NB4 (cell line): ENCODE measurements around the gene TTLL7.

Source experiments
- DNase-seq: peaks from one replicate; pipeline ENCODE4 v3.0.0; 2010; ENCODE audit warnings: low read depth
- H3K4me3 ChIP-seq: one replicate; pipeline ENCODE4 v1.5.1; 2011; ENCODE audit warnings: mild to moderate bottlenecking, low read depth, low read length, moderate library complexity
- MAX ChIP-seq: IDR thresholded peaks from 2 replicates; pipeline ENCODE4 v1.6.1; 2011; ENCODE audit warnings: low read depth, low read length
- MYC ChIP-seq: IDR thresholded peaks from 2 replicates; pipeline ENCODE4 v1.6.1; 2011; ENCODE audit warnings: low read depth, low read length
- POLR2A ChIP-seq: IDR thresholded peaks from 2 replicates; pipeline ENCODE4 v1.6.1; 2011; ENCODE audit warnings: mild to moderate bottlenecking; ENCODE audit not compliant: insufficient read length; ENCODE audit errors: extremely low read depth
- TF ChIP-seq, protein P1 (sequence below): IDR thresholded peaks from one replicate; pipeline ENCODE4 v1.5.1; 2012; ENCODE audit warnings: low read depth, low read length

TTLL7 gene

GRCh38 chr1:83832194-83832593 lies 166.7 kb downstream of the TTLL7 start:
- no peak overlapping the region for H3K4me3 ChIP-seq
- TF ChIP-seq, protein P1, sequence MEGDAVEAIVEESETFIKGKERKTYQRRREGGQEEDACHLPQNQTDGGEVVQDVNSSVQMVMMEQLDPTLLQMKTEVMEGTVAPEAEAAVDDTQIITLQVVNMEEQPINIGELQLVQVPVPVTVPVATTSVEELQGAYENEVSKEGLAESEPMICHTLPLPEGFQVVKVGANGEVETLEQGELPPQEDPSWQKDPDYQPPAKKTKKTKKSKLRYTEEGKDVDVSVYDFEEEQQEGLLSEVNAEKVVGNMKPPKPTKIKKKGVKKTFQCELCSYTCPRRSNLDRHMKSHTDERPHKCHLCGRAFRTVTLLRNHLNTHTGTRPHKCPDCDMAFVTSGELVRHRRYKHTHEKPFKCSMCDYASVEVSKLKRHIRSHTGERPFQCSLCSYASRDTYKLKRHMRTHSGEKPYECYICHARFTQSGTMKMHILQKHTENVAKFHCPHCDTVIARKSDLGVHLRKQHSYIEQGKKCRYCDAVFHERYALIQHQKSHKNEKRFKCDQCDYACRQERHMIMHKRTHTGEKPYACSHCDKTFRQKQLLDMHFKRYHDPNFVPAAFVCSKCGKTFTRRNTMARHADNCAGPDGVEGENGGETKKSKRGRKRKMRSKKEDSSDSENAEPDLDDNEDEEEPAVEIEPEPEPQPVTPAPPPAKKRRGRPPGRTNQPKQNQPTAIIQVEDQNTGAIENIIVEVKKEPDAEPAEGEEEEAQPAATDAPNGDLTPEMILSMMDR, result no peak
- TF ChIP-seq MYC (no peak), MAX (no peak), POLR2A (no peak)
- DNase-seq, result no peak

DNA sequence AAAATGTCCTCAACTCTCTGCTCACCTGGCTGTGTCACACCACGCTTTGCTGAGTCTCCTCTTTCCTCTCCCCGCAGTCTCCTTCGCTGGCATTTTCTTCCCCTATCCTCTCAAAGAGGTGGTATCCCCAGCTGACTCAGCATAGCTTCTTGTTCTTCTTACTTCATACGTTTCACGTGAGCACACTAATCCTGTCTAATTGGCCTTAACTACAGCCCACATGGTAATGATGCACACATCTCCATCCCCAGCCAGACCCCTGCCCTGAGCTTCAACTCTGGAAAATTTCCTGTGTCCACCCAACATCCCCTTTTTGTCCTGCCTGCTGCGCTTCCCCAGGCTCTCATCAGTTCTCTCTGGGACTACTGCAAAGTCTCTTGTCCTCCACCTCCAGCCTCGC lies 169.8 kb downstream of the TTLL7 start:
- TF ChIP-seq MYC, result no peak
- TF ChIP-seq, protein P1, result no peak
- TF ChIP-seq POLR2A, result no peak
- TF ChIP-seq MAX, result no peak
- DNase-seq, result no peak

GRCh38 chr1:83828456-83828855 lies 170.5 kb downstream of the TTLL7 start:
- TF ChIP-seq POLR2A (no peak), MAX (no peak), MYC (no peak)
- TF ChIP-seq, protein P1, result no peak
- H3K4me3 ChIP-seq, result no peak overlapping the region
- no peak for DNase-seq

More for the DNA sequence above, 169.8 kb downstream of the TTLL7 start:
- no peak overlapping the region for H3K4me3 ChIP-seq

GRCh38 chr1:83827741-83828140 lies 171.2 kb downstream of the TTLL7 start:
- no peak overlapping the region for H3K4me3 ChIP-seq
- DNase-seq, result no peak
- TF ChIP-seq MAX (no peak), POLR2A (no peak), MYC (no peak)
- TF ChIP-seq, protein P1, result no peak

DNA sequence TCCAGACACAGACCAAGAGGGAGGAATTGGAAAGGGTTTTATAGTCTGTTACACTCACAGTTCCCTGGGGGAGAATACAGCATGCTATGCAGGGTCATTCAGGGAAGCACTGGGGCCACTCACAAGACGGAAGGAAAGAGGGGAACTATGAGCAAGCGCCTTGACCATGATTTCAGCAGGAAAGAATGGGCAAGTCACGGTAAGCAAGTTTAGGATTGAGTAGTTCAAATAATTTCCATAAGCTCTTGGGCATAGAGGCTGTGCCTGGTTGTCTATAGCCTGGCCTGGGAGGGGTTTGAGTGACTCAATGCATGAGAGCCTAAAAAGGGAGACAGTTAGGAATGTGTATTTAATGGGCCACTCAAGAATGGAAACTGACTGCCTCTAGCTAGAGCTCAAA lies 176.7 kb downstream of the TTLL7 start:
- TF ChIP-seq, protein P1, result no peak
- TF ChIP-seq MAX (no peak), POLR2A (no peak), MYC (no peak)
- H3K4me3 ChIP-seq, result no peak overlapping the region
- no peak for DNase-seq

- DNase-seq, result no peak
- TF ChIP-seq, protein P1, result no peak
- TF ChIP-seq MAX (no peak), POLR2A (no peak), MYC (no peak)
- H3K4me3 ChIP-seq, result no peak overlapping the region
These were observed 179.5 kb downstream of the TTLL7 start for GRCh38 chr1:83819436-83819835.
